Calu3 (cell line): ENCODE data around the gene TBKBP1. TPM values are rescaled to one million over a fixed set of nuclear protein-coding genes. Genes with fewer than 3 reads are reported as not detected.

Source experiments
- BruUV-seq: library from RNA; stranded (reverse); fragments of 400-500 nt; replicated peaks from 2 replicates; lab custom pipeline; 2021; lab: Mats Ljungman, UMichigan
- CTCF ChIA-PET: fragments of 300-600 bp; sonication (Branson Sonifier 250); formaldehyde crosslinking; loops from one replicate; lab custom pipeline; 2022; ENCODE audit warnings: antibody characterized with exemption; lab: Charles Lee
- DNase-seq: peaks from one replicate; pipeline ENCODE4 v3.0.0; 2022
- H3K27ac Mint-ChIP-seq: one replicate; pipeline ENCODE4 v1.8.0; 2022; ENCODE audit warnings: mixed read lengths; ENCODE audit not compliant: unreplicated experiment
- H3K27me3 Mint-ChIP-seq: one replicate; pipeline ENCODE4 v1.8.0; 2022; ENCODE audit warnings: mixed read lengths; ENCODE audit not compliant: unreplicated experiment
- H3K36me3 Mint-ChIP-seq: one replicate; pipeline ENCODE4 v1.8.0; 2022; ENCODE audit warnings: mild to moderate bottlenecking, moderate library complexity, mixed read lengths; ENCODE audit not compliant: insufficient read depth, unreplicated experiment
- H3K4me1 Mint-ChIP-seq: one replicate; pipeline ENCODE4 v1.8.0; 2022; ENCODE audit warnings: mild to moderate bottlenecking, low read depth, mixed read lengths; ENCODE audit not compliant: unreplicated experiment
- H3K4me3 Mint-ChIP-seq: one replicate; pipeline ENCODE4 v1.8.0; 2022; ENCODE audit warnings: mild to moderate bottlenecking, low read depth, moderate library complexity, mixed read lengths; ENCODE audit not compliant: unreplicated experiment
- H3K9me3 Mint-ChIP-seq: one replicate; pipeline ENCODE4 v1.8.0; 2022; ENCODE audit warnings: low read depth, mixed read lengths; ENCODE audit not compliant: unreplicated experiment
- CTCF ChIP-seq: fragments of 200-600 bp; IDR thresholded peaks from one replicate; pipeline ENCODE4 v1.8.0; 2022; ENCODE audit warnings: antibody characterized with exemption; ENCODE audit not compliant: unreplicated experiment
- intact Hi-C: fragments of 100-400 bp; cut with micrococcal nuclease; formaldehyde crosslinking; loops from one replicate; pipeline ENCODE4 v1.10.0; 2022; ENCODE audit not compliant: unreplicated experiment
- total RNA-seq: library from RNA; stranded (reverse); gene quantifications from 2 replicates; pipeline ENCODE4 v1.2.3, GENCODE V29; 2022

Gene TBKBP1
- total RNA-seq, 1 experiment from 2014 or later, result 6.4 TPM

- TF ChIP-seq CTCF, result no peak
- no TSS peak for BruUV-seq
- Mint-ChIP-seq H3K27ac (no peak overlapping the region), H3K9me3 (no peaks in the 10 kb centered on the region), H3K4me3 (no peak overlapping the region), H3K4me1 (peaks cover 16% of the 10 kb centered on the region), H3K36me3 (no peaks in the 10 kb centered on the region), H3K27me3 (peaks cover 86% of the 10 kb centered on the region)
- CTCF ChIA-PET, result interaction anchor here (0.9 to 1.5 kb wide), 3 partner anchors 9 to 12 kb away, joined by 3 read pairs; no protein-coding TSS in a partner anchor
- DNase-seq, result no peak
- intact Hi-C loops, result no loop called here
Observed at GRCh38 chr17:47709594-47709993, 15.6 kb downstream of the TBKBP1 start.

- TF ChIP-seq CTCF, result no peak
- BruUV-seq, result no TSS peak
- H3K4me3 Mint-ChIP-seq, result no peak overlapping the region
- DNase-seq, result no peak
- CTCF ChIA-PET, result interaction anchor here (0.6 kb wide), 1 partner anchor 614 kb away, joined by 3 read pairs; no protein-coding TSS in a partner anchor
- no peak overlapping the region for H3K27ac Mint-ChIP-seq
- H3K9me3 Mint-ChIP-seq, result no peaks in the 10 kb centered on the region
- no peaks in the 10 kb centered on the region for H3K36me3 Mint-ChIP-seq
- H3K27me3 Mint-ChIP-seq, result peaks cover 86% of the 10 kb centered on the region
- peaks cover 16% of the 10 kb centered on the region for H3K4me1 Mint-ChIP-seq
- intact Hi-C loops, result no loop called here
Observed at GRCh38 chr17:47711366-47712099, 17.6 kb downstream of the TBKBP1 start.

- no TSS peak for BruUV-seq
- no peak overlapping the region for H3K27ac Mint-ChIP-seq
- H3K4me1 Mint-ChIP-seq, result peaks cover 7% of the 10 kb centered on the region
- intact Hi-C loops, result no loop called here
- no peak overlapping the region for H3K4me3 Mint-ChIP-seq
- TF ChIP-seq CTCF, result no peak
- CTCF ChIA-PET, result no interaction called here
- DNase-seq, result no peak
- no peaks in the 10 kb centered on the region for H3K9me3 Mint-ChIP-seq
- H3K36me3 Mint-ChIP-seq, result no peaks in the 10 kb centered on the region
- peaks cover 86% of the 10 kb centered on the region for H3K27me3 Mint-ChIP-seq
Observed at GRCh38 chr17:47712330-47713023, 18.5 kb downstream of the TBKBP1 start.

- no peak overlapping the region for H3K27ac Mint-ChIP-seq
- intact Hi-C loops, result no loop called here
- H3K9me3 Mint-ChIP-seq, result no peaks in the 10 kb centered on the region
- TF ChIP-seq CTCF, result no peak
- CTCF ChIA-PET, result no interaction called here
- DNase-seq, result no peak
- H3K4me3 Mint-ChIP-seq, result no peak overlapping the region
- no TSS peak for BruUV-seq
- peaks cover 97% of the 10 kb centered on the region for H3K27me3 Mint-ChIP-seq
- H3K4me1 Mint-ChIP-seq, result peaks cover 23% of the 10 kb centered on the region
- no peaks in the 10 kb centered on the region for H3K36me3 Mint-ChIP-seq
Observed at GRCh38 chr17:47713980-47714700, 20.2 kb downstream of the TBKBP1 start.
